ENCODE measurements around the gene CACNG8.

CACNG8 gene

GRCh38 chr19:54014920-54015560, 52.3 kb downstream of the CACNG8 start (continued):
- TF ChIP-seq ZNF248 (tag by site-specific recombination; IDR thresholded peaks at IDR 0.05) (no peak), SALL2 (tag by site-specific recombination; IDR thresholded peaks at IDR 0.05; ENCODE audit: borderline replicate concordance) (no peak), ZNF585B (tag by site-specific recombination; IDR thresholded peaks at IDR 0.05) (no peak), ZFP69B (tag by site-specific recombination; IDR thresholded peaks at IDR 0.05) (no peak), SP7 (tag by site-specific recombination; IDR thresholded peaks at IDR 0.05) (peak; percentile 41; the same call in 1 of the 2 replicates), ZNF596 (tag by site-specific recombination; IDR thresholded peaks at IDR 0.05) (peak; percentile 60; the same call in 1 of the 2 replicates), EGR2 (tag by site-specific recombination; IDR thresholded peaks at IDR 0.05; ENCODE audit: low read depth) (no peak), ZBTB44 (tag by site-specific recombination; IDR thresholded peaks at IDR 0.05) (no peak), CTCF (tag by site-specific recombination; IDR thresholded peaks at IDR 0.05) (no peak), ZNF211 (tag by site-specific recombination; IDR thresholded peaks at IDR 0.05; ENCODE audit: low read depth) (no peak), ZNF571 (tag by site-specific recombination; IDR thresholded peaks at IDR 0.05) (no peak), PBX3 (CRISPR knock-in tag; IDR thresholded peaks at IDR 0.05) (no peak), ZNF221 (tag by site-specific recombination; IDR thresholded peaks at IDR 0.05; ENCODE audit: borderline replicate concordance) (no peak), ZNF692 (tag by site-specific recombination; IDR thresholded peaks at IDR 0.05) (no peak), ZNF624 (tag by site-specific recombination; IDR thresholded peaks at IDR 0.05) (no peak), ZNF600 (tag by site-specific recombination; IDR thresholded peaks at IDR 0.05) (no peak), SCRT1 (tag by site-specific recombination; IDR thresholded peaks at IDR 0.05; ENCODE audit: borderline replicate concordance) (no peak), ZNF704 (tag by site-specific recombination; IDR thresholded peaks at IDR 0.05) (no peak), ZNF26 (tag by site-specific recombination; IDR thresholded peaks at IDR 0.05) (no peak), ZNF121 (tag by site-specific recombination; IDR thresholded peaks at IDR 0.05) (no peak), ZSCAN18 (tag by site-specific recombination; IDR thresholded peaks at IDR 0.05) (no peak), ZNF768 (tag by site-specific recombination; IDR thresholded peaks at IDR 0.05) (no peak), KLF8 (tag by site-specific recombination; IDR thresholded peaks at IDR 0.05) (peak; percentile 44; the same call in 1 of the 2 replicates), ZNF792 (tag by site-specific recombination; IDR thresholded peaks at IDR 0.05) (no peak), ZSCAN16 (tag by site-specific recombination; IDR thresholded peaks at IDR 0.05) (no peak), GFI1B (tag by site-specific recombination; IDR thresholded peaks at IDR 0.05) (no peak), ZNF621 (tag by site-specific recombination; IDR thresholded peaks at IDR 0.05) (no peak), ZNF138 (tag by site-specific recombination; IDR thresholded peaks at IDR 0.05; ENCODE audit: borderline replicate concordance) (no peak), ZNF391 (tag by site-specific recombination; IDR thresholded peaks at IDR 0.05; ENCODE audit: borderline replicate concordance, low read depth) (no peak)

All from HEK293 (cell line).